Nephron (organoid): ENCODE measurements around the gene KRTAP5-7.
A peak's percentile ranks its signal among the peaks of the same experiment; 100 is the strongest.
"Not testable (repeated sequence)": the region's sequence is repeated elsewhere in the genome, so short reads cannot be mapped to it uniquely, and the experiment has no call there.

ENCODE experiments used
- H3K27ac Mint-ChIP-seq, 3 experiments: 2 replicates each; pipeline ENCODE4 v1.8.0; 2020; ENCODE audit warnings: mixed read lengths in 3 of 3, mild to moderate bottlenecking in 2 of 3, moderate library complexity in 1 of 3
- H3K27me3 Mint-ChIP-seq: 2 replicates; pipeline ENCODE4 v1.8.0; 2021; ENCODE audit warnings: low read depth, mild to moderate bottlenecking, moderate library complexity, mixed read lengths
- H3K36me3 Mint-ChIP-seq: 2 replicates; pipeline ENCODE4 v1.8.0; 2020; ENCODE audit warnings: low read depth, mixed read lengths
- H3K4me1 Mint-ChIP-seq: 2 replicates; pipeline ENCODE4 v1.8.0; 2020; ENCODE audit warnings: mixed read lengths
- H3K4me3 Mint-ChIP-seq, 3 experiments: 2 replicates each; pipeline ENCODE4 v1.8.0; 2020; ENCODE audit warnings: mild to moderate bottlenecking in 3 of 3, mixed read lengths in 3 of 3, moderate library complexity in 2 of 3
- H3K9me3 Mint-ChIP-seq: 2 replicates; pipeline ENCODE4 v1.8.0; 2020; ENCODE audit warnings: mixed read lengths
- TF ChIP-seq, protein P1 (sequence below), 3 experiments: fragments of 200-600 bp; sonication (generic); IDR thresholded peaks; one replicate each; pipeline ENCODE4 v1.5.0; 2021; ENCODE audit warnings: antibody characterized with exemption in 3 of 3; ENCODE audit not compliant: unreplicated experiment in 3 of 3

KRTAP5-7 gene

DNA sequence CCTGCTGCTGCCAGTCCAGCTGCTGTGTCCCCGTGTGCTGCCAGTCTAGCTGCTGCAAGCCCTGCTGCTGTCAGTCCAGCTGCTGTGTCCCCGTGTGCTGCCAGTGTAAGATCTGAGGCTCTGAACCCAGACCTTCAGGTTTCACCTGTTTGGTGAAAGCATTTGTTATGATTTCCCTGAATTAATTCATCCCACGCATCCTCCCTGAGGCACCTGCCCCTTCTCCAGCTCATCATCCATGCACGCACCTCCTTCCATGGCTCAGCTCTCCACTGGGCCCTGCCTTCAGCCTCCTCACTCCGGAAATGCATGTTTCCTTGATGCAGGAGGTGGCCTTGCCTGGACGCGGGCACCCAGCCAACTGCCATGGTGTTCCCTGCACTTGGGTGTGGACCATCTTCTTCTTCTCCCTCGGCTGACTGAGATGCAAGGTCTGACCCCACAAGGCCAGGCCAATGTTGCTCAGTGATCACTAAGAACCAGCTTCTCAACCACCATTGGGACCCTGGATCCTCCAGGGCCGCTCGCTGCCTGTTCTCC, 39.1 kb downstream of the KRTAP5-7 start:
- TF ChIP-seq, protein P1, sequence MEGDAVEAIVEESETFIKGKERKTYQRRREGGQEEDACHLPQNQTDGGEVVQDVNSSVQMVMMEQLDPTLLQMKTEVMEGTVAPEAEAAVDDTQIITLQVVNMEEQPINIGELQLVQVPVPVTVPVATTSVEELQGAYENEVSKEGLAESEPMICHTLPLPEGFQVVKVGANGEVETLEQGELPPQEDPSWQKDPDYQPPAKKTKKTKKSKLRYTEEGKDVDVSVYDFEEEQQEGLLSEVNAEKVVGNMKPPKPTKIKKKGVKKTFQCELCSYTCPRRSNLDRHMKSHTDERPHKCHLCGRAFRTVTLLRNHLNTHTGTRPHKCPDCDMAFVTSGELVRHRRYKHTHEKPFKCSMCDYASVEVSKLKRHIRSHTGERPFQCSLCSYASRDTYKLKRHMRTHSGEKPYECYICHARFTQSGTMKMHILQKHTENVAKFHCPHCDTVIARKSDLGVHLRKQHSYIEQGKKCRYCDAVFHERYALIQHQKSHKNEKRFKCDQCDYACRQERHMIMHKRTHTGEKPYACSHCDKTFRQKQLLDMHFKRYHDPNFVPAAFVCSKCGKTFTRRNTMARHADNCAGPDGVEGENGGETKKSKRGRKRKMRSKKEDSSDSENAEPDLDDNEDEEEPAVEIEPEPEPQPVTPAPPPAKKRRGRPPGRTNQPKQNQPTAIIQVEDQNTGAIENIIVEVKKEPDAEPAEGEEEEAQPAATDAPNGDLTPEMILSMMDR (IDR thresholded peaks at IDR 0.05; ENCODE audit: unreplicated experiment in 3 of 3) = no peak
- H3K36me3 Mint-ChIP-seq = no peaks in the 10 kb centered on the region
- no peak overlapping the region for H3K27ac Mint-ChIP-seq
- no peak overlapping the region for H3K4me3 Mint-ChIP-seq
- H3K9me3 Mint-ChIP-seq = peaks cover 8% of the 10 kb centered on the region
- peaks cover 22% of the 10 kb centered on the region for H3K27me3 Mint-ChIP-seq
- H3K4me1 Mint-ChIP-seq = peaks cover 40% of the 10 kb centered on the region

DNA sequence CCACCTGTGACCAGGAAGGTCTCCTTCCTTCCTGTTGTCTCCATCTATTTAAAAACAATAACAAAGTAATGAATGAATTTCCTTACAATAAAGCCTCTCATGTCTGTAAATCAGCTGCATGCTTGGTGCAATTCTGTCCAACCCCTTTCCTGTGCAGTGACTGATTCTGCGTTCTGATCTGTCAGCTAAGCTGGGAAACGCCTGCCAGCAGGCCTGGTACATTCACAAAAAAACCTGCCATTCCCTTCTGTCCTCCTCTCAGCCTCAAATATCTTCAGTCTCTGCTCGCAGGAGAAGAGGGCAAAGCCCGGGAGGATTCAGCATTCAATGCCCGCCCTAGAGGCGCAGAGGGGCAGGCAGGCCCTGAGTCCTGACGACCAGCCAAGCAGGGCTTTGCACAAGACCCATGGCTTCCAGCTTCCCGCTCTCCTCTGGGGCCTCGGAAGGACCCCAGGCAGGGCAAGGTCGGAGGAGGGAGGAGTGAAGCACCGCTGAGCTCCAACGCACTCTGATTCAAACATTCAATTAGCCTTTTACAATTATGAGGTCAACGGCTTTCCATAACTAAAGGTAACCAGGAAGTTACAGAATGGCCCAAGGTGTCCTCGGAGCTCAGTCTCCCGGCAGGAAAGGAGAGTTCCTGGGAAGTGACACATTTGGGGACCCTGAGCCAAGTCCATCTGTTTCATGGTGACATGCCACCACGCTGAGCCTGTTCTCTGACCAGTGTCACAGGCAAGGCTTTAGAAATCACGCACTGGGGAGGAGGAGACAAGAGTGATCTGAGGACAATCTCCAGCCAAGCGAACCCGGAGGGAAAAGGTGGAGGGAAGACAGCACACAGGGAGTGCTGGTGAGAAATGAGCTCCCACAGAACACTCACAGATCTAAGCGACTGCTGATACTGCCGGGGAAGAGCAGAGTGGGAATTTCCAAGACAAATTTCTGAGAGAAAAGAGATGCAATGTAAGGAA, 39.8 kb downstream of the KRTAP5-7 start:
- Mint-ChIP-seq H3K27ac (peak overlapping the region in 2 of 3 experiments; percentile 4 to 10), H3K27me3 (peaks cover 19% of the 10 kb centered on the region), H3K4me1 (peaks cover 40% of the 10 kb centered on the region)
- not testable (repeated sequence) for H3K36me3 Mint-ChIP-seq, H3K4me3 Mint-ChIP-seq, H3K9me3 Mint-ChIP-seq

DNA sequence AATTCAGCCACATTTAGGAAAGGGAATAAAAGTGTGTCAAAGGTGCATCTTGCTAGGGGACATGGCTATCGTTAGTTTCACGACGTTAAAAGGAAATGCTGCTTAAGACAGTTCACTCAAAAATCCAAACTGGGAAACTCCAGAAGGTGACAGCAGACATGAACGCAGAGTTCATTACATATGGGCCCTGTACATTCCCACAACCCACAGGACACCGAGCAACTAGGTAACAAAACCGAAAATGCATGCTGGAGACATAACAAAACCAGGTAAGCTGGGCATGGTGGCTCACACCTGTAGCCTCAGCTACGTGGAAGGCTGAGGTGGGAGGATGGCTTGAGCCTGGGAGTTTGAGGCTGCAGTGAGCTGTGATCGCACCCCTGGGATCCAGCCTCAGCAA, 40.6 kb downstream of the KRTAP5-7 start:
- peaks cover 40% of the 10 kb centered on the region for H3K4me1 Mint-ChIP-seq
- H3K4me3 Mint-ChIP-seq, H3K9me3 Mint-ChIP-seq, H3K36me3 Mint-ChIP-seq: not testable (repeated sequence)
- peak overlapping the region in 2 of 3 experiments; percentile 4 to 10 for H3K27ac Mint-ChIP-seq
- peaks cover 19% of the 10 kb centered on the region for H3K27me3 Mint-ChIP-seq

DNA sequence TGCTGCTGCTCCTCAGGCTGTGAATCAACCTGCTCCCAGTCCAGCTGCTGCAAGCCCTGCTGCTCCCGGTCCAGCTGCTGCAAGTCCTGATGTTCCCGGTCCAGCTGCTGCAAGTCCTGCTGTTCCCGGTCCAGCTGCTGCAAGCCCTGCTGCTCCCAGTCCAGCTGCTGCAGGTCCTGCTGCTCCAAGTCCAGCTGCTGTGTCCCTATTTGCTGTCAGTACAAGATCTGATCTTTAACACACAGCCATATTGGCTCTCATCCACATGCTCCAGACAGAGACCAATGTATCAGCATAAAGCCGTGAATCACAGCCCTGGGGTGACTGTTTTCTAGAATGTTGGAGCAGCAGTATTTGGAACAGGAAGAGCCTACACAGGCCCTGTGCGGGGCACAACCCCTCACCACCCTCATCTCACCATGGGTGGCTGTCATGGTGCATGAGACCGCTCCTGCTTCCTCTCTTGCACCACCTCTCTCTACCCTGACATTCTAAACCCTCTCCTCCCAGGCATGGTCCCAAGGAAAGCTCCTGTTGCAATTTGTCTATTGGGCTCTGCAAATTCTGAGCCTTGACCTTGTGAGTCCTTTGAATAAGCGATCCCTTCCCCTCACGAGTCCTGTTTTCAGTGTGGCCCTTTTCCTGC, 41.8 kb downstream of the KRTAP5-7 start:
- Mint-ChIP-seq H3K4me1 (peaks cover 37% of the 10 kb centered on the region), H3K4me3 (no peak overlapping the region), H3K27me3 (peaks cover 13% of the 10 kb centered on the region), H3K9me3 (no peaks in the 10 kb centered on the region), H3K36me3 (no peaks in the 10 kb centered on the region), H3K27ac (peak overlapping the region in 2 of 3 experiments; percentile 26 to 44)
- TF ChIP-seq, protein P1 (IDR thresholded peaks at IDR 0.05; ENCODE audit: unreplicated experiment in 3 of 3) = no peak

DNA sequence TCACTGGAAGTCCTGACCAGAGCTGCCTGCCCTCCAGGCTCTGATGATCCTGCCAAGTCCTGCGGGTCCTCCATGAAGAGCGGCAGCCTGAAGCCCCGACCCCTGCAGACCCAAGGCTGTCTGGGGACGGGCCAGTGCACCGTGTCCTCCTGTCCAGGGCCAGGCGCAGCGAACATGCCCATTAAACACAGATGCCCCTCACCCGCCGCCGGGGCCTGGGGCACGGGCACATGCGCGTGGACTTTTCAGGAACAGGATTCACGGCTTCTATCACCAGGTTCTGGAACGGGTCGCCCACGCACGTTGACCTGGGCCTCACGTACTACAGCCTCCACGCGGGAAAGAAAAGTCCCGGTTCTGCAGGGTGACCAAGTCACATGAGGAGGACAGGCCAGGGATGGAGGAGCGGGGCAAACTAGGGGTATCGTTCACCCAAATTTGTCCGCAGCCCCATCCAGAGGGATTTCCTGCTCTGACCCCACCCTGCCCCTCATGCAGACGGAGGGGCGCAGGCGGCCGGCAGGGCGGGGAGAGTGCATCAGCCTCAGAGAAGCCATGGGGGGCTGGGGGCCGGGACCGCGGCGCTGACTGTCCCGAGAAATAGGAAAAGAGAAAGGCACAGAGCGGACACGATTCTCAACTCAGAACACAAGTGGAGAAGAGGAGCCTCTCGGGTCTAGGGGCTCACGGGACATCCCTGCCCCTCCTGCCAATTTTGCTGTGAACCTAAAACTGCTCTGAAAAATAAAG, 44.2 kb downstream of the KRTAP5-7 start:
- not testable (repeated sequence) for H3K36me3 Mint-ChIP-seq, H3K9me3 Mint-ChIP-seq, H3K27ac Mint-ChIP-seq, H3K4me3 Mint-ChIP-seq
- Mint-ChIP-seq H3K27me3 (peaks cover 18% of the 10 kb centered on the region), H3K4me1 (peaks cover 28% of the 10 kb centered on the region)

DNA sequence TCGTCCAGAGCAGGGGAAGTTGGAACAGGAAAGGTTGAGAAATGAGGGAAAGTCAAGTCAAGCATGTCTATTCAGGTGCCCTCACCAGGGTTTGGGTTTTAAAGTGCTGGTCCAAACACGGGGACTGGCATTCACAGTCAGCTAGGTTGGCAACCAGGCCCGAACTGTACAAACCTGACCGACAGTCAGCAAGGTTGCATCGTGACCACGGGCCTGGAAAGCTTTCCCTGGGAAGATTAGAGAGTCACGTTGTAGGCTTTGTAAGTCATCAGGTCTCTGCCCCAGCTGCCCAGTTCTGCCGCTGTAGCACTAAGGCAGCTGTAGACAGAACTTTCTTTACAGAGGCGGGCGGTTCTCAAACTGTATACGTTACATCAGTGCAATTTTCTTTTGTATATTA, 45.7 kb downstream of the KRTAP5-7 start:
- no peaks in the 10 kb centered on the region for H3K36me3 Mint-ChIP-seq
- H3K27ac Mint-ChIP-seq = no peak overlapping the region
- no peaks in the 10 kb centered on the region for H3K9me3 Mint-ChIP-seq
- TF ChIP-seq, protein P1 (IDR thresholded peaks at IDR 0.05; ENCODE audit: unreplicated experiment in 3 of 3) = no peak
- peaks cover 9% of the 10 kb centered on the region for H3K27me3 Mint-ChIP-seq
- no peak overlapping the region for H3K4me3 Mint-ChIP-seq
- peaks cover 14% of the 10 kb centered on the region for H3K4me1 Mint-ChIP-seq

DNA sequence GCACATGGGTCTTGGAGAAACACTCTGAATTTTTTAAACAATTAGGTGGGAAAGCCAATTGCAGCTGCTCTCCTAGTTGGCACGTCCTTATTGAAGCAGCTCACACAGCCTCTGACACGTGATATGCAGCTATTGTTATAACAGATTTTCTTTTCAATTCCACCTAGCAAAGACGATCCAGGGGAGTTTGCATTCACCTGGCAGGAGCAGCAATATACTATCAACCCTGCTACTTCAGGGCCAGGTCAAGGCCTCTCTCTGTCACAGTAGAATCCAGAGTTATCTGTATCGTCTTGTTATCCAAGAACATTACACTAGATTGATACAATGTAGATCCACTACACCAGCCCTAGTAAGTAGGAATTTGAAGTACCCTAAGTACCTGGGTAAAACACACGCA, 47.4 kb downstream of the KRTAP5-7 start:
- no peaks in the 10 kb centered on the region for H3K9me3 Mint-ChIP-seq
- peaks cover 9% of the 10 kb centered on the region for H3K4me1 Mint-ChIP-seq
- H3K36me3 Mint-ChIP-seq = no peaks in the 10 kb centered on the region
- H3K27me3 Mint-ChIP-seq = peaks cover 9% of the 10 kb centered on the region
- no peak overlapping the region for H3K27ac Mint-ChIP-seq
- H3K4me3 Mint-ChIP-seq = no peak overlapping the region
- TF ChIP-seq, protein P1 (IDR thresholded peaks at IDR 0.05; ENCODE audit: unreplicated experiment in 3 of 3) = no peak
